Panc1 (cell line): Measurements from ENCODE around the gene OTULIN.

ENCODE experiments used
- POLR2AphosphoS5 ChIP-seq: IDR thresholded peaks from 2 replicates; pipeline ENCODE4 v1.6.1; 2012; ENCODE audit warnings: mild to moderate bottlenecking, low read depth, low read length, moderate library complexity
- REST ChIP-seq, 2 experiments: IDR thresholded peaks; 2 replicates each; pipeline ENCODE4 v1.6.1; 2011 to 2012; ENCODE audit warnings: low read depth in 2 of 2, control low read depth in 1 of 2, low read length in 1 of 2, mild to moderate bottlenecking in 1 of 2, moderate library complexity in 1 of 2; ENCODE audit not compliant: insufficient read depth in 1 of 2
- SIN3A ChIP-seq: IDR thresholded peaks from 2 replicates; pipeline ENCODE4 v1.6.1; 2012; ENCODE audit warnings: low read depth, mild to moderate bottlenecking, low read length, moderate library complexity, borderline replicate concordance; ENCODE audit not compliant: insufficient read depth

- TF ChIP-seq SIN3A = no peak
- TF ChIP-seq POLR2AphosphoS5 = no peak
- TF ChIP-seq REST (IDR thresholded peaks at IDR 0.05; ENCODE audit: insufficient read depth in 1 of 2, low read depth in 2 of 2, low read length in 1 of 2) = no peak
Observed at GRCh38 chr5:14708551-14708950, 44.0 kb downstream of the OTULIN start.
